Measurements from ENCODE around the gene CCDC92B. TPM values are rescaled to one million over a fixed set of nuclear protein-coding genes. Genes with fewer than 3 reads are reported as not detected.

CCDC92B gene
- total and polyA plus RNA-seq, 2 of the 13 experiments (the other 11 are each of a cell fraction or from before 2014, with no cell fraction given) = not detected

GRCh38 chr17:2749784-2750181 lies 331 bp upstream of the CCDC92B start (continued):
- TF ChIP-seq ELK4 (CRISPR knock-in tag; IDR thresholded peaks at IDR 0.05; ENCODE audit: borderline replicate concordance) (peak; percentile 71; the same call in 1 of the 2 replicates), NFRKB (IDR thresholded peaks at IDR 0.05) (no peak), NR2F2 (IDR thresholded peaks at IDR 0.05; ENCODE audit: borderline replicate concordance, low read depth) (no peak), ZNF180 (CRISPR knock-in tag; IDR thresholded peaks at IDR 0.05; ENCODE audit: borderline replicate concordance, low read depth) (no peak), ETV5 (CRISPR knock-in tag; IDR thresholded peaks at IDR 0.05; ENCODE audit: borderline replicate concordance) (peak; percentile 72), NFIC (IDR thresholded peaks at IDR 0.05; ENCODE audit: low read length) (no peak), ZNF367 (CRISPR knock-in tag; IDR thresholded peaks at IDR 0.05; ENCODE audit: borderline replicate concordance) (peak; percentile 96; the same call in 1 of the 2 replicates), RORA (CRISPR knock-in tag; IDR thresholded peaks at IDR 0.05) (no peak), ZNF263 (CRISPR knock-in tag; IDR thresholded peaks at IDR 0.05) (peak; percentile 82), ZNF34 (CRISPR knock-in tag; IDR thresholded peaks at IDR 0.05; ENCODE audit: borderline replicate concordance) (no peak), MIER2 (CRISPR knock-in tag; IDR thresholded peaks at IDR 0.05) (peak; percentile 99), ZNF253 (CRISPR knock-in tag; IDR thresholded peaks at IDR 0.05; ENCODE audit: borderline replicate concordance) (peak; percentile 89), ZNF337 (CRISPR knock-in tag; IDR thresholded peaks at IDR 0.05; ENCODE audit: borderline replicate concordance, low read depth) (peak; percentile 89; the same call in 1 of the 2 replicates), FOXA1 (IDR thresholded peaks at IDR 0.05) (no peak), FOXA1 (CRISPR knock-in tag; IDR thresholded peaks at IDR 0.05) (peak; percentile 43; the same call in 1 of the 2 replicates), ATF4 (CRISPR knock-in tag; IDR thresholded peaks at IDR 0.05) (peak in 1 of 2 experiments; percentile 82; a peak in 2 of 4 replicates), CREBL2 (CRISPR knock-in tag; IDR thresholded peaks at IDR 0.05; ENCODE audit: borderline replicate concordance) (peak; percentile 95; the same call in 1 of the 2 replicates), JUNB (CRISPR knock-in tag; IDR thresholded peaks at IDR 0.05; ENCODE audit: borderline replicate concordance) (peak; percentile 65; the same call in 1 of the 2 replicates), KLF15 (CRISPR knock-in tag; IDR thresholded peaks at IDR 0.05; ENCODE audit: borderline replicate concordance) (peak; percentile 82; the same call in 1 of the 2 replicates), PLRG1 (conservative IDR thresholded peaks at IDR 0.05) (no peak), SRY (CRISPR knock-in tag; IDR thresholded peaks at IDR 0.05) (peak; percentile 100), ATAD3A (CRISPR knock-in tag; IDR thresholded peaks at IDR 0.05) (peak; percentile 85; the same call in 1 of the 2 replicates)
- TF ChIP-seq, protein P1, sequence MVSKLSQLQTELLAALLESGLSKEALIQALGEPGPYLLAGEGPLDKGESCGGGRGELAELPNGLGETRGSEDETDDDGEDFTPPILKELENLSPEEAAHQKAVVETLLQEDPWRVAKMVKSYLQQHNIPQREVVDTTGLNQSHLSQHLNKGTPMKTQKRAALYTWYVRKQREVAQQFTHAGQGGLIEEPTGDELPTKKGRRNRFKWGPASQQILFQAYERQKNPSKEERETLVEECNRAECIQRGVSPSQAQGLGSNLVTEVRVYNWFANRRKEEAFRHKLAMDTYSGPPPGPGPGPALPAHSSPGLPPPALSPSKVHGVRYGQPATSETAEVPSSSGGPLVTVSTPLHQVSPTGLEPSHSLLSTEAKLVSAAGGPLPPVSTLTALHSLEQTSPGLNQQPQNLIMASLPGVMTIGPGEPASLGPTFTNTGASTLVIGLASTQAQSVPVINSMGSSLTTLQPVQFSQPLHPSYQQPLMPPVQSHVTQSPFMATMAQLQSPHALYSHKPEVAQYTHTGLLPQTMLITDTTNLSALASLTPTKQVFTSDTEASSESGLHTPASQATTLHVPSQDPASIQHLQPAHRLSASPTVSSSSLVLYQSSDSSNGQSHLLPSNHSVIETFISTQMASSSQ (IDR thresholded peaks at IDR 0.05; ENCODE audit: low read depth) = no peak
- TF ChIP-seq, protein P1 (CRISPR knock-in tag; IDR thresholded peaks at IDR 0.05; ENCODE audit: borderline replicate concordance) = peak; percentile 57
- TF ChIP-seq, protein P2, sequence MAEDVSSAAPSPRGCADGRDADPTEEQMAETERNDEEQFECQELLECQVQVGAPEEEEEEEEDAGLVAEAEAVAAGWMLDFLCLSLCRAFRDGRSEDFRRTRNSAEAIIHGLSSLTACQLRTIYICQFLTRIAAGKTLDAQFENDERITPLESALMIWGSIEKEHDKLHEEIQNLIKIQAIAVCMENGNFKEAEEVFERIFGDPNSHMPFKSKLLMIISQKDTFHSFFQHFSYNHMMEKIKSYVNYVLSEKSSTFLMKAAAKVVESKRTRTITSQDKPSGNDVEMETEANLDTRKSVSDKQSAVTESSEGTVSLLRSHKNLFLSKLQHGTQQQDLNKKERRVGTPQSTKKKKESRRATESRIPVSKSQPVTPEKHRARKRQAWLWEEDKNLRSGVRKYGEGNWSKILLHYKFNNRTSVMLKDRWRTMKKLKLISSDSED (CRISPR knock-in tag; IDR thresholded peaks at IDR 0.05) = peak; percentile 84; the same call in 1 of the 2 replicates
